ENCODE data around the gene TMEM154.

TMEM154 gene

DNA sequence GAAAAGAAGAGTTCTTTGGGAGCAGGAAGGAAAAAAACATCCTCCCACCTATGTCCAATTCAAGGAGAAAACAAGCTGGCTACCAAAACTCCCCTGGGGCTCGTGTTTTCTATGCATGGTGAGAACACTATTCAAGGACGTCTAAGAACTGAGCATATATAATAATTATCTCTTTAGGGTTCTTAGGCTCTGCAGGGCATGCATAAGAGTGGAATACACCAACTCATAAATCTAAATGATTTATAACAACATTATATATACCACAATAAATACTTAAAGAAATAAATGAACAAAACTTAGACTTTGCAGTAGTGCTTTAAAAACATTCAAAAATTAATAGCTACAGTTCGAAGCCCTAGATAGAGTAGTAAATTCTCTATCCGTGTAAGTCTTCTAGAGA, 19.5 kb upstream of the TMEM154 start:
- Mint-ChIP-seq H3K27ac (no peak overlapping the region), H3K9me3 (peaks cover 8% of the 10 kb centered on the region), H3K36me3 (ENCODE audit: low read depth) (no peaks in the 10 kb centered on the region), H3K4me1 (peaks cover 8% of the 10 kb centered on the region), H3K4me3 (no peak overlapping the region), H3K27me3 (ENCODE audit: low read depth) (peaks cover 19% of the 10 kb centered on the region)
- TF ChIP-seq, protein P1, sequence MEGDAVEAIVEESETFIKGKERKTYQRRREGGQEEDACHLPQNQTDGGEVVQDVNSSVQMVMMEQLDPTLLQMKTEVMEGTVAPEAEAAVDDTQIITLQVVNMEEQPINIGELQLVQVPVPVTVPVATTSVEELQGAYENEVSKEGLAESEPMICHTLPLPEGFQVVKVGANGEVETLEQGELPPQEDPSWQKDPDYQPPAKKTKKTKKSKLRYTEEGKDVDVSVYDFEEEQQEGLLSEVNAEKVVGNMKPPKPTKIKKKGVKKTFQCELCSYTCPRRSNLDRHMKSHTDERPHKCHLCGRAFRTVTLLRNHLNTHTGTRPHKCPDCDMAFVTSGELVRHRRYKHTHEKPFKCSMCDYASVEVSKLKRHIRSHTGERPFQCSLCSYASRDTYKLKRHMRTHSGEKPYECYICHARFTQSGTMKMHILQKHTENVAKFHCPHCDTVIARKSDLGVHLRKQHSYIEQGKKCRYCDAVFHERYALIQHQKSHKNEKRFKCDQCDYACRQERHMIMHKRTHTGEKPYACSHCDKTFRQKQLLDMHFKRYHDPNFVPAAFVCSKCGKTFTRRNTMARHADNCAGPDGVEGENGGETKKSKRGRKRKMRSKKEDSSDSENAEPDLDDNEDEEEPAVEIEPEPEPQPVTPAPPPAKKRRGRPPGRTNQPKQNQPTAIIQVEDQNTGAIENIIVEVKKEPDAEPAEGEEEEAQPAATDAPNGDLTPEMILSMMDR (IDR thresholded peaks at IDR 0.05; ENCODE audit: unreplicated experiment in 3 of 3): no peak

DNA sequence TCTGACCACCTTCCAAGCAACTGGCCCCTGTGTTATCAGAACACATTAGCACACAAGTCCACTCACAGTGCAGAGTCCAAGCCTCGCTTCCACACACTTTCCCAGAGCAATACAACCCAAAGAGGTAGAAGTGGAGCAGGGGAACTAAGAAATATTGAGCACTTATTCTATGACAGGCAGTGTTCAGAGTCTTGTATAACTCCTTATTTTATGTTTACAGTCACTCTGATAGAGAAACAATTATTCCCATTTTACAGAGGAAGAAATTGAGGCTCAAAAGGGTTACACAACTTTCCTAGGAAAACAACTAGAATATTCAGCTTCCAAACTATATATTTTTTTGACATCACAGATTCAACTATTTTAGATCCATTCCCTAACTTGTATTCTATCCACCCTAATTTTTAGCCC, 18.3 kb upstream of the TMEM154 start:
- no peak overlapping the region for H3K27ac Mint-ChIP-seq
- peaks cover 19% of the 10 kb centered on the region for H3K27me3 Mint-ChIP-seq (ENCODE audit: low read depth)
- TF ChIP-seq, protein P1 (IDR thresholded peaks at IDR 0.05; ENCODE audit: unreplicated experiment in 3 of 3): no peak
- H3K4me3 Mint-ChIP-seq: no peak overlapping the region
- H3K9me3 Mint-ChIP-seq: no peaks in the 10 kb centered on the region
- H3K36me3 Mint-ChIP-seq (ENCODE audit: low read depth): no peaks in the 10 kb centered on the region
- peaks cover 8% of the 10 kb centered on the region for H3K4me1 Mint-ChIP-seq

DNA sequence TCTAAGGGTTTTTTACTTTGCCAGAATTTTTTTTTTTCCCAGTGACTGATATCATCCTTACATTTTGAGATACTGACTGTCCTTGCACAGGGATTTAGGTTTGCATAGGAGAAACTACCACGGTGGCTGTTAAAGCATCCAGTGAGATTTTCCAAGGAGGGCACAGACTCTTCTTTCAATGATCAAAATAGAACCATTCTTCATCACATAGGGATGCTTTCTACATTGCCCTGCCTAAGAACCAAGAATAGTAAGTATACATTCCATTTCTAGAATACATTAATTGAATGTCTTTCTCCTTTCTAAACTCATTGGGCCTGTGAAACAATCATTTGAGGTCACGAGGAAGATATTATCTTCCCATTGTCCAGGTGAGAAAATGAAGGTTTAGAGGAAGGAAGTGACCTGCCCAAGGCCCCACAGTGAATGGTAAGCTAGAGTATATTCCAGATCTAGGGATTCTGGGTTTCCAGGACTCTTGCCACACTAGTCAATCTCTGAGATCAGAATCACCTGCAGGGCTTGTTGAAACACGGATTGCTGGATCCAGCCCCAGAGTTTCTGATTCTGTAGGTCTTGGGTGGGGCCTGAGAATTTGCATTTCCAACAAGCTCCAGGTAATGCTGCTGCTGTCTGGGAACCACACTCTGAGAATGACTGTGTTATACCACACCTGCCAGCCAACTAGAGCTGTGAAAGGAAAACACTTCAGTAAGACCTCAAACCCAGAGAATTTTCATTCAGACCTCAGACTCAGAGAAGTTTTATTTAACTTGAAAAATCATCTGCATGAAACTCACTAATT, 17.7 kb upstream of the TMEM154 start:
- H3K27me3 Mint-ChIP-seq (ENCODE audit: low read depth): peaks cover 19% of the 10 kb centered on the region
- no peaks in the 10 kb centered on the region for H3K36me3 Mint-ChIP-seq (ENCODE audit: low read depth)
- TF ChIP-seq, protein P1 (IDR thresholded peaks at IDR 0.05; ENCODE audit: unreplicated experiment in 3 of 3): no peak
- H3K9me3 Mint-ChIP-seq: no peaks in the 10 kb centered on the region
- H3K4me3 Mint-ChIP-seq: no peak overlapping the region
- H3K27ac Mint-ChIP-seq: no peak overlapping the region
- H3K4me1 Mint-ChIP-seq: peaks cover 8% of the 10 kb centered on the region

DNA sequence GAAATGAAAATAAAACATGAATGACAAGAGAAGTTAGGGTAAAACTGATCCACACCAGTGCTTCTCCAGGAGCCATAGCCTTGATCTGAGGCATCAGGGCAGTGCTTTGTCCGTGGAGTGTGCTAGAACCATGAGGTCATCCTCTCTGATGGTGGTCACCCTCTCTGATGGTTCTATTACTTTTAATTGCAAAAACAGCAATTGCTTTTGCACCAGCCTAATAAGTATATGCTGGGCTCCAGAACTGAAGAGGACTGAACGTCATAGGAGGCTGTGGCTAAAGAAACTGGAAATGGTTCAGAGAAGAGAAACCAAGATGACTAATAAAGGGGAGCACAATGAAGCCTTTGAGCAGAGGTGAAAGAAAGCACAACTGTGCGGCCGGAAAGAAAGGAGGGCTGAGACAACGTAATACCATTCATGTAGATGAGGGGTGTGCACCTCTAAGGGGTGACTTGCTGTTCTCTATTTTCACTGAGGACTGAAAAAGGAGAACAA, 17.0 kb upstream of the TMEM154 start:
- peaks cover 14% of the 10 kb centered on the region for H3K27me3 Mint-ChIP-seq (ENCODE audit: low read depth)

DNA sequence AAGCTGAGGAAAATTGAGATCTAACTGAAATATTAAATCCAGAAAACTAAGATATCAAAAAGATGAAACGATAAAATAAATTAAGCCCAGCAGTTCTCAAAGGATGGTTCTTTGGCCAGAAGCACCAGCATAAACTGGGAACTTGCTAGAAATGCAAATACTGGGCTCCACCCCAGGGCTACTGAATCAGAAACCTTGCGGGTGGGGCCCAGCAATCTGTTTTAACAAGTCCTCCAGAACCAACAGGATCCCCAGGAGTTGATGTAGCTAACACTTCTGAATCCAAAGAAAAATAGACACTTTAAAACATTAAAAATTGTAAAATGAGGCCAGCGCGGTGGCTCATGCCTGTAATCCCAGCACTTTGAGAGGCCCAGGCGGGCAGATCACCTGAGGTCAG, 14.1 kb upstream of the TMEM154 start:
- H3K27me3 Mint-ChIP-seq (ENCODE audit: low read depth): peaks cover 11% of the 10 kb centered on the region
- no peaks in the 10 kb centered on the region for H3K9me3 Mint-ChIP-seq
- no peak overlapping the region for H3K4me3 Mint-ChIP-seq
- H3K4me1 Mint-ChIP-seq: no peaks in the 10 kb centered on the region
- no peaks in the 10 kb centered on the region for H3K36me3 Mint-ChIP-seq (ENCODE audit: low read depth)
- TF ChIP-seq, protein P1 (IDR thresholded peaks at IDR 0.05; ENCODE audit: unreplicated experiment in 3 of 3): no peak
- no peak overlapping the region for H3K27ac Mint-ChIP-seq

More for the DNA sequence above, 17.0 kb upstream of the TMEM154 start:
- Mint-ChIP-seq H3K9me3 (no peaks in the 10 kb centered on the region), H3K27ac (no peak overlapping the region), H3K4me1 (peaks cover 8% of the 10 kb centered on the region), H3K36me3 (ENCODE audit: low read depth) (no peaks in the 10 kb centered on the region), H3K4me3 (no peak overlapping the region)
- TF ChIP-seq, protein P1 (IDR thresholded peaks at IDR 0.05; ENCODE audit: unreplicated experiment in 3 of 3): no peak

DNA sequence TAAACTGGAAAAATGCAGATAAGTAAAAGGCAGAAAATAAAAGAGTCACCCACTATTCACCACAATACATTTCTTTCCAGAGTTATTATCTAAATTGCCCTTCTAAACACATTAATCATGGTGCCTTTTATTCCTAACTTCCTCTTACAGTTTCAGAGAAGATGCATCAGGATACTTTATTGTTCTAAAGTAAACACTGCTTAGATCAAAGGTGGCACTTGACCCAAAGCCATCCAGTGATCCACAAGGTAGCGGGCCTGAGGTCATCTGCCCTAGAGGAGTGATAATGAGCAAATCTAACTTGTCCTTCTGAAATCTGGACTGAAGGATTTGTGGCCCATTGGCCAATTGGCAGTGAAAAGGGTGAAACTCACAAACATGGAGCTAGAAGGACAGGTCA, 12.0 kb upstream of the TMEM154 start:
- TF ChIP-seq, protein P1 (IDR thresholded peaks at IDR 0.05; ENCODE audit: unreplicated experiment in 3 of 3): no peak
- Mint-ChIP-seq H3K36me3 (ENCODE audit: low read depth) (no peaks in the 10 kb centered on the region), H3K4me3 (no peak overlapping the region), H3K9me3 (no peaks in the 10 kb centered on the region), H3K27me3 (ENCODE audit: low read depth) (peaks cover 16% of the 10 kb centered on the region), H3K4me1 (no peaks in the 10 kb centered on the region), H3K27ac (no peak overlapping the region)
